ENCODE data around the gene NUDT5. TPM values are rescaled to one million over a fixed set of nuclear protein-coding genes. Genes with fewer than 3 reads are reported as not detected.
"Not testable (repeated sequence)": the region's sequence is repeated elsewhere in the genome, so short reads cannot be mapped to it uniquely, and the experiment has no call there.

NUDT5 gene
- total and polyA plus RNA-seq, 7 donors = 4.8 to 11.3 (median 5.2) TPM

DNA sequence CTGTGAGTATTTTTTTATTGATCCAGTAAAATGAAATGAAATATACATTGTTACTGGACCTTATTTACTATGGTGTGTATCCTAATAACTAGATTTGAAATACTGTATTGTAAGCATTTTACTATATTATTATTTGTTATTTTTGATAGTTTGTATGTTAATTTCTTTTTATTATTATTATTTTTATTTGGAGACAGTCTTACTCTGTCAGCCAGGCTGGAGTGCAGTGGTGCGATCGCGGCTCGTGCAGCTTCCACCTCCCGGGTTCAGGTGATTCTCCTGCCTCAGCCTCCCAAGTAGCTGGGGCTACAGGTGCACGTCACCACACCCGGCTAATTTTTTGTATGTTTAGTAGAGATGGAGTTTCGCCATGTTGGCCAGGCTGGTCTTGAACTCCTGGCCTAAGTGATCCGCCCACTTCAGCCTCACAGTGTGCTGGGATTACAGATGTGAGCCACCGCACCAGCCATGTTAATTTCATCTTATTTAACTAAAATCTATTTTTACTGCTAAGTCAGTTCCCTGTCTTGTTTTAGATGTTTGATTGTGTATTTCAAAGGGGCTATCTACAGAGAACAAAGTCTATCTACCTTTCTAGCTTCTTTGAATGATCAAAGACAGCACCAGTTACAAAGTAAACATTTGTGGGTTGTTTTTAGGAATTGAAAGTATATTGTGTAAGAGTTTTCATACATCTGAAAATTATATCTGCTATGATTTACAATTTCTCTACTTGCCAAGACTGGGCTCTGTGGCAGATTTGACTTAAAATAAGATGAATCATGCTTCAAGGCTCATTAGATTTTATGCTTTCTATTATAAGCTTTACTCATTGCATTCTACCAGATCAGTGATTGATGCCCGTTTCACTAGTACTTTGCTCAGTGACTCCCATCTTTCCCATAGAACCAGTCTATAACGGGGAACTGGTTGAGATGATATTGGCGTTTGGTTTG lies 41.9 kb upstream of the NUDT5 start:
- H3K27me3 ChIP-seq (ENCODE audit: insufficient read depth in 3 of 3, low read length in 2 of 3) = no peaks in the 10 kb centered on the region
- 96 to 98% (median 97%) methylated on average over 13 of the region's 13 CpGs for WGBS, 3 donors
- H3K9me3 ChIP-seq = no peaks in the 10 kb centered on the region
- DNase-seq (no peak), ATAC-seq (no peak)
- no peaks in the 10 kb centered on the region for H3K4me1 ChIP-seq
- peaks cover 6 to 77% of the 10 kb centered on the region in 2 donors for H3K36me3 ChIP-seq (ENCODE audit: insufficient read depth in 1 of 2, low read depth in 1 of 2)
- intact Hi-C loops (cut with DNase I) = no loop called here
- H3K27ac ChIP-seq = no peak overlapping the region
- TF ChIP-seq, protein P1, sequence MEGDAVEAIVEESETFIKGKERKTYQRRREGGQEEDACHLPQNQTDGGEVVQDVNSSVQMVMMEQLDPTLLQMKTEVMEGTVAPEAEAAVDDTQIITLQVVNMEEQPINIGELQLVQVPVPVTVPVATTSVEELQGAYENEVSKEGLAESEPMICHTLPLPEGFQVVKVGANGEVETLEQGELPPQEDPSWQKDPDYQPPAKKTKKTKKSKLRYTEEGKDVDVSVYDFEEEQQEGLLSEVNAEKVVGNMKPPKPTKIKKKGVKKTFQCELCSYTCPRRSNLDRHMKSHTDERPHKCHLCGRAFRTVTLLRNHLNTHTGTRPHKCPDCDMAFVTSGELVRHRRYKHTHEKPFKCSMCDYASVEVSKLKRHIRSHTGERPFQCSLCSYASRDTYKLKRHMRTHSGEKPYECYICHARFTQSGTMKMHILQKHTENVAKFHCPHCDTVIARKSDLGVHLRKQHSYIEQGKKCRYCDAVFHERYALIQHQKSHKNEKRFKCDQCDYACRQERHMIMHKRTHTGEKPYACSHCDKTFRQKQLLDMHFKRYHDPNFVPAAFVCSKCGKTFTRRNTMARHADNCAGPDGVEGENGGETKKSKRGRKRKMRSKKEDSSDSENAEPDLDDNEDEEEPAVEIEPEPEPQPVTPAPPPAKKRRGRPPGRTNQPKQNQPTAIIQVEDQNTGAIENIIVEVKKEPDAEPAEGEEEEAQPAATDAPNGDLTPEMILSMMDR (IDR thresholded peaks at IDR 0.05) = no peak
- no peak overlapping the region for H3K4me3 ChIP-seq

DNA sequence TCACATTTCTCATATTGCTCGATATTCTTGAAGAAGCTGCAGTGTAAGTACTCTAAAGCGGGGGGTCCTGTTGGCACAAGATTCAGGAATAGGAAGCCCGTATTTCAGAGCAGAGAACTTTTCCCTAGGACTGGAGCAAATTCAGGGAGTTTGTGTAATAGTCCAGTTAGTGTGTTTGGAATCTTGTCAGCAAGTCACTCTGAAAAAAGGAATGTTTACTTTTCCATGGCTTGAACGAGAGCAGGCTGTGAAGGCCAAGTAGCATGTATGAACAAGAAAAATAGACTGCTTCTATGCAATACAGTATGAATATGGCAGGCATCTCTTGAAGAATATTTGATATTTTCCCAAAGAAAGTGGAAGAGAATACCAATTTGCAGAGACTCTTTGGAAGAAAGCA lies 40.1 kb upstream of the NUDT5 start:
- intact Hi-C loops (cut with DNase I) = no loop called here
- TF ChIP-seq, protein P1 (IDR thresholded peaks at IDR 0.05) = no peak
- Histone ChIP-seq H3K27ac (no peak overlapping the region), H3K36me3 (ENCODE audit: insufficient read depth in 1 of 2, low read depth in 1 of 2) (peaks cover 10 to 92% of the 10 kb centered on the region in 2 donors), H3K4me3 (no peak overlapping the region), H3K4me1 (no peaks in the 10 kb centered on the region), H3K27me3 (ENCODE audit: insufficient read depth in 3 of 3, low read length in 2 of 3) (no peaks in the 10 kb centered on the region), H3K9me3 (no peaks in the 10 kb centered on the region)
- WGBS, 3 donors = 86 to 92% (median 89%) methylated on average over 4 of the region's 4 CpGs
- DNase-seq (no peak), ATAC-seq (no peak)

DNA sequence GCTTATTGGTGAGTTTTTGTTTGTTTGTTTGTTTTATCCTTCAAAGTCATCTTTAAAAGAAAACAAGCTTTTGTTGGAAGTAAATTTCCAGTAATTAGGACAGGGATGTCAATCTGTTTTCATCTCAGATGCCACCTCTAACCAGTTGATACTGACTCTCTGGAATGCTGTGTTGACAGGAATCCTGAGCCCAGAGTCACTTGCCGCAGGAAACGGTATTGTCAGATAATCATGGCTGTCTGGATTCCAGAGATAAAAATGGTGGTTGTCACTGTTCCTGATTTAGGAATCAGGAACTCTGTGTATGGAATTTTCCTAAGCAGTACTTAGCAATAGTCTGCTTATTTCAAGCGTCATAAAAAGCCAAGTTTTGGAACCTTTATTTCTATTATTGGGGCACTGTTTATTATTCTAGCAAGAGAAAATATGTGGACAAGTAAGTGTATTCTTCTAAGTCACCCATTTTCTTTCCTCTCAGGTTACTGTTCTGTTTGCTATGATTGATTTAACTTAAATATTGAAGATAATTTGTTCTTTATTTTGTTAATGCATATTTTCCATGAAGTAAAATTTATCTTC lies 39.5 kb upstream of the NUDT5 start:
- Histone ChIP-seq H3K36me3 (ENCODE audit: insufficient read depth in 1 of 2, low read depth in 1 of 2) (peaks cover 10 to 92% of the 10 kb centered on the region in 2 donors), H3K9me3 (no peaks in the 10 kb centered on the region), H3K4me3 (no peak overlapping the region), H3K4me1 (no peaks in the 10 kb centered on the region), H3K27ac (no peak overlapping the region), H3K27me3 (ENCODE audit: insufficient read depth in 3 of 3, low read length in 2 of 3) (no peaks in the 10 kb centered on the region)
- WGBS, 3 donors = 44 to 78% (median 57%) methylated on average over 3 of the region's 3 CpGs
- TF ChIP-seq, protein P1 (IDR thresholded peaks at IDR 0.05) = no peak
- no peak for DNase-seq
- ATAC-seq = peak in 1 of 4 donors; percentile 83
- intact Hi-C loops (cut with DNase I) = no loop called here

DNA sequence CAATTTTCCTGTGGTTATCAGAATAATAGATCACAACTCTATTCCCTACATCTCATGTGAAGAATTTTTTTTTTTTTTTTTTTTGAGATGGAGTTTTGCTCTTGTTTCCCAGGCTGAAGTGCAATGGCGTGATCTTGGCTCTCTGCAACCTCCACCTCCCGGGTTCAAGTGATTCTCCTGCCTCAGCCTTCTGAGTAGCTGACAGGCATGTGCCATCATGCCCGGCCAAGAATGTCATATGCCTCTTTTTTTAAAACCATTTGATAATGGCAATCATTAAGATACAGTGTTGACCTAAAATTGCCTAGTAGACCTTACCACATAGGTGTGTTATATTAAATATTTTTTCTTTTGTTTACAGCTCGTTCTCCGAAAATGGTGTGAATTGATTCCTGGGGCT lies 39.0 kb upstream of the NUDT5 start:
- H3K36me3 ChIP-seq (ENCODE audit: insufficient read depth in 1 of 2, low read depth in 1 of 2) = peaks cover 10 to 94% of the 10 kb centered on the region in 2 donors
- H3K27ac ChIP-seq; H3K9me3 ChIP-seq; intact Hi-C loops (cut with DNase I); H3K4me3 ChIP-seq; H3K27me3 ChIP-seq (ENCODE audit: insufficient read depth in 3 of 3, low read length in 2 of 3); H3K4me1 ChIP-seq; DNase-seq; ATAC-seq: not testable (repeated sequence)
- 92 to 98% (median 97%) methylated on average over 5 of the region's 5 CpGs for WGBS, 3 donors

DNA sequence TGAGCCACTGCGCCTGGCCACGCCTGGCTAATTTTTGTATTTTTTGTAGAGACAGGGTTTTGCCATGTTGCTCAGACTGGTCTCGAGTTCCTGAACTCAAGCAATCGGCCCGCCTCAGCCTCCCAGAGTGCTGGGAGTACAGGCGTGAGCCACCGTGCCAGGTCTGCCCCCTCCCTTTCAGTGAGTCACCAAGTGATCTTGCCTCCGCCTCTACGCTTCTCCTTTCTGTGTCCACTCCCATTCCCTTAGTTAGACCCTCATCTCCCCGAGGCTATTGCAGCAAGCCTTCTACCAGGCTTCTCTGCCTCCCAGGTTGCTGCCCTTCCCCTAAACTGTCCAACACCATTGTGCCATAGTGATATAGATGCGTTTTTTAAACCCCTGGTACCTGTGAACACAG lies 33.2 kb upstream of the NUDT5 start:
- WGBS, 3 donors = 93 to 97% (median 96%) methylated on average over 11 of the region's 11 CpGs
- H3K4me3 ChIP-seq = no peak overlapping the region
- intact Hi-C loops (cut with DNase I) = no loop called here
- no peaks in the 10 kb centered on the region for H3K27me3 ChIP-seq (ENCODE audit: insufficient read depth in 3 of 3, low read length in 2 of 3)
- ATAC-seq (no peak), DNase-seq (no peak)
- no peaks in the 10 kb centered on the region for H3K4me1 ChIP-seq
- no peaks in the 10 kb centered on the region for H3K9me3 ChIP-seq
- TF ChIP-seq, protein P1 (IDR thresholded peaks at IDR 0.05) = no peak
- peaks cover 5 to 52% of the 10 kb centered on the region in 2 donors for H3K36me3 ChIP-seq (ENCODE audit: insufficient read depth in 1 of 2, low read depth in 1 of 2)
- no peak overlapping the region for H3K27ac ChIP-seq

DNA sequence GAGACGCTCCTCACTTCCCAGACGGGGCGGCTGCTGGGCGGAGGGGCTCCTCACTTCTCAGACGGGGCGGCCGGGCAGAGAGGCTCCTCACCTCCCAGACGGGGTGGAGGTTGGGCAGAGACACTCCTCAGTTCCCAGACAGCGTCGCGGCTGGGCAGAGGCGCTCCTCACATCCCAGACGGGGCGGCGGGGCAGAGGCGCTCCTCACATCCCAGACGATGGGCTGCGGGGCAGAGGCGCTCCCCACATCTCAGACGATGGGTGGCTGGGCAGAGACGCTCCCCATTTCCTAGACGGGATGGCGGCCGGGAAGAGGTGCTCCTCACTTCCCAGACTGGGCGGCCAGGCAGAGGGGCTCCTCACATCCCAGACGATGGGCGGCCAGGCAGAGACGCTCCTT lies 30.7 kb upstream of the NUDT5 start:
- H3K36me3 ChIP-seq (ENCODE audit: insufficient read depth in 1 of 2, low read depth in 1 of 2) = peaks cover 0 to 32% of the 10 kb centered on the region in 2 donors
- H3K9me3 ChIP-seq; H3K4me3 ChIP-seq; intact Hi-C loops (cut with DNase I); H3K27me3 ChIP-seq (ENCODE audit: insufficient read depth in 3 of 3, low read length in 2 of 3); DNase-seq; ATAC-seq; H3K4me1 ChIP-seq; H3K27ac ChIP-seq: not testable (repeated sequence)
- WGBS, 3 donors = 95 to 96% (median 96%) methylated on average over 24 to 28 of the region's 28 CpGs
